IMR-90 (cell line): Measurements from ENCODE around the gene ZNF564. TPM values are rescaled to one million over a fixed set of nuclear protein-coding genes. Genes with fewer than 3 reads are reported as not detected.

Experiments
- ATAC-seq: fragments of 200-7000 bp; cut with Tn5 transposase; 2 replicates; pipeline ENCODE4 v1.9.1; 2020; ENCODE audit warnings: low read depth, mild to moderate bottlenecking, moderate library complexity
- Bru-seq: library from RNA; stranded (reverse); fragments of 400-500 nt; gene quantifications from one replicate; lab custom pipeline; 2021; lab: Mats Ljungman, UMichigan
- BruChase-seq, 2 experiments: library from RNA; stranded (reverse); fragments of 400-500 nt; gene quantifications; one replicate each; lab custom pipeline; 2021; lab: Mats Ljungman, UMichigan
- BruUV-seq: library from RNA; stranded (reverse); fragments of 400-500 nt; replicated peaks from 2 replicates; lab custom pipeline; 2021; lab: Mats Ljungman, UMichigan
- CTCF ChIA-PET: fragments of 300-600 bp; formaldehyde crosslinking; extraction: SDS; loops from one replicate; lab custom pipeline; 2021; ENCODE audit warnings: antibody characterized with exemption; lab: Yijun Ruan, JAX
- POLR2A ChIA-PET: fragments of 300-600 bp; sonication (Branson Sonifier 250); formaldehyde crosslinking; loops from one replicate; lab custom pipeline; 2022; ENCODE audit warnings: antibody characterized with exemption; ENCODE audit not compliant: unreplicated experiment; lab: Charles Lee
- DNase-seq: peaks from one replicate; pipeline ENCODE4 v3.0.0; 2013
- H2AFZ ChIP-seq: replicated peaks from 2 replicates; pipeline ENCODE3; 2013; ENCODE audit warnings: low read length, mild to moderate bottlenecking; ENCODE audit not compliant: poor library complexity
- H2AK5ac ChIP-seq: 2 replicates; pipeline ENCODE4 v1.6.1; 2013; ENCODE audit warnings: low read depth, low read length, inconsistent platforms
- H2AK9ac ChIP-seq: replicated peaks from 2 replicates; pipeline ENCODE3; 2013; ENCODE audit warnings: mild to moderate bottlenecking, low read depth, low read length, moderate library complexity; ENCODE audit not compliant: poor library complexity
- H2BK120ac ChIP-seq: 2 replicates; pipeline ENCODE4 v1.6.1; 2013; ENCODE audit warnings: low read depth, low read length, inconsistent platforms
- H2BK15ac ChIP-seq: 3 replicates; pipeline ENCODE4 v1.6.1; 2013; ENCODE audit warnings: low read depth, low read length, inconsistent platforms
- H2BK20ac ChIP-seq: 2 replicates; pipeline ENCODE4 v1.6.1; 2013; ENCODE audit warnings: low read depth, mild to moderate bottlenecking, inconsistent platforms, low read length, moderate library complexity
- H2BK5ac ChIP-seq: 2 replicates; pipeline ENCODE4 v1.6.1; 2013; ENCODE audit warnings: mild to moderate bottlenecking, low read depth, low read length, inconsistent platforms; ENCODE audit not compliant: poor library complexity, severe bottlenecking
- H3K14ac ChIP-seq: replicated peaks from 2 replicates; pipeline ENCODE4 v1.6.1; 2013; ENCODE audit warnings: low read depth, low read length, inconsistent platforms
- H3K18ac ChIP-seq: 2 replicates; pipeline ENCODE4 v1.6.1; 2013; ENCODE audit warnings: low read depth, low read length, control low read depth
- H3K23ac ChIP-seq: 2 replicates; pipeline ENCODE4 v1.6.1; 2013; ENCODE audit warnings: low read depth, low read length, inconsistent platforms
- H3K27ac ChIP-seq: 2 replicates; pipeline ENCODE4 v1.5.1; 2013; ENCODE audit warnings: mild to moderate bottlenecking, control low read depth, low read length; ENCODE audit not compliant: insufficient read depth
- H3K27me3 ChIP-seq: 2 replicates; pipeline ENCODE4 v1.6.1; 2013; ENCODE audit warnings: low read length; ENCODE audit not compliant: control insufficient read depth, insufficient read depth
- H3K36me3 ChIP-seq: 2 replicates; pipeline ENCODE4 v1.6.1; 2013; ENCODE audit warnings: low read length, mixed read lengths; ENCODE audit not compliant: control insufficient read depth, insufficient read depth
- H3K4ac ChIP-seq: 2 replicates; pipeline ENCODE4 v1.6.1; 2013; ENCODE audit warnings: low read depth, low read length, inconsistent platforms
- H3K4me1 ChIP-seq: 2 replicates; pipeline ENCODE4 v1.6.1; 2013; ENCODE audit warnings: low read length, mixed read lengths; ENCODE audit not compliant: control insufficient read depth, insufficient read depth
- H3K4me2 ChIP-seq: 2 replicates; pipeline ENCODE4 v1.6.1; 2013; ENCODE audit warnings: low read depth, mild to moderate bottlenecking, control low read depth, low read length, moderate library complexity
- H3K4me3 ChIP-seq: 2 replicates; pipeline ENCODE4 v1.5.1; 2013; ENCODE audit warnings: low read depth, mild to moderate bottlenecking, control low read depth, low read length, moderate library complexity; ENCODE audit not compliant: insufficient read depth
- H3K56ac ChIP-seq: 2 replicates; pipeline ENCODE4 v1.6.1; 2013; ENCODE audit warnings: low read length, inconsistent platforms; ENCODE audit not compliant: insufficient read depth; ENCODE audit errors: extremely low read depth
- H3K79me1 ChIP-seq, 2 experiments: 2 replicates each; pipeline ENCODE4 v1.6.1; 2013; ENCODE audit warnings: low read length in 2 of 2, inconsistent platforms in 1 of 2, low read depth in 1 of 2
- H3K9ac ChIP-seq: 2 replicates; pipeline ENCODE4 v1.6.1; 2013; ENCODE audit warnings: low read depth, low read length, control low read depth
- H3K9me1 ChIP-seq: 2 replicates; pipeline ENCODE4 v1.6.1; 2013; ENCODE audit warnings: low read length, inconsistent platforms; ENCODE audit not compliant: insufficient read depth
- H3K9me3 ChIP-seq: 2 replicates; pipeline ENCODE4 v1.6.1; 2013; ENCODE audit warnings: low read length; ENCODE audit not compliant: control insufficient read depth, insufficient read depth
- H4K20me1 ChIP-seq: 2 replicates; pipeline ENCODE4 v1.6.1; 2013; ENCODE audit warnings: low read length, inconsistent platforms; ENCODE audit not compliant: insufficient read depth
- H4K5ac ChIP-seq: 2 replicates; pipeline ENCODE4 v1.6.1; 2013; ENCODE audit warnings: mild to moderate bottlenecking, low read depth, low read length, control low read depth
- H4K8ac ChIP-seq, 2 experiments: 2 replicates each; pipeline ENCODE4 v1.6.1; 2013; ENCODE audit warnings: low read depth in 2 of 2, low read length in 2 of 2, control low read depth in 1 of 2, inconsistent platforms in 1 of 2
- H4K91ac ChIP-seq: 2 replicates; pipeline ENCODE4 v1.6.1; 2013; ENCODE audit warnings: low read depth, low read length, inconsistent platforms; ENCODE audit not compliant: insufficient read depth
- CEBPB ChIP-seq: IDR thresholded peaks from 2 replicates; pipeline ENCODE4 v1.6.1; 2012; ENCODE audit warnings: low read depth, low read length, improper control_type of control experiment
- CHD1 ChIP-seq: IDR thresholded peaks from 2 replicates; pipeline ENCODE4 v1.6.1; 2012; ENCODE audit warnings: low read depth, low read length, improper control_type of control experiment
- FOS ChIP-seq: fragments of 150-350 bp; IDR thresholded peaks from 2 replicates; pipeline ENCODE4 v1.6.1; 2016; ENCODE audit warnings: low read depth, low read length
- MAFK ChIP-seq: IDR thresholded peaks from 2 replicates; pipeline ENCODE4 v1.6.1; 2012; ENCODE audit warnings: low read depth, low read length, improper control_type of control experiment
- MAZ ChIP-seq: IDR thresholded peaks from 2 replicates; pipeline ENCODE4 v1.6.1; 2012; ENCODE audit warnings: low read depth, mild to moderate bottlenecking, low read length, improper control_type of control experiment, moderate library complexity, borderline replicate concordance
- MXI1 ChIP-seq: IDR thresholded peaks from 2 replicates; pipeline ENCODE4 v1.6.1; 2012; ENCODE audit warnings: low read depth, mild to moderate bottlenecking, low read length, moderate library complexity, borderline replicate concordance
- NFE2L2 ChIP-seq: fragments of 150-350 bp; IDR thresholded peaks from 2 replicates; pipeline ENCODE4 v1.6.1; 2016; ENCODE audit warnings: low read depth, mild to moderate bottlenecking, low read length
- POLR2A ChIP-seq: IDR thresholded peaks from 2 replicates; pipeline ENCODE4 v1.6.1; 2012; ENCODE audit warnings: mild to moderate bottlenecking, low read depth, low read length
- RAD21 ChIP-seq: IDR thresholded peaks from 2 replicates; pipeline ENCODE4 v1.6.1; 2012; ENCODE audit warnings: low read length, improper control_type of control experiment
- RCOR1 ChIP-seq: IDR thresholded peaks from 2 replicates; pipeline ENCODE4 v1.6.1; 2012; ENCODE audit warnings: mild to moderate bottlenecking, low read length, improper control_type of control experiment; ENCODE audit not compliant: insufficient replicate concordance
- RFX5 ChIP-seq: IDR thresholded peaks from 2 replicates; pipeline ENCODE4 v1.8.0; 2012; ENCODE audit warnings: low read depth, mild to moderate bottlenecking, low read length, moderate library complexity
- SMC3 ChIP-seq: fragments of 150-350 bp; IDR thresholded peaks from 2 replicates; pipeline ENCODE4 v1.6.1; 2016; ENCODE audit warnings: low read depth, mild to moderate bottlenecking, antibody characterized with exemption, low read length, moderate library complexity
- WGBS, 2 experiments: methylation state at CpG; one replicate each; pipeline versions ENCODE4 v1.1.5 to v1.1.7; 2013; ENCODE audit warnings: missing lambda C conversion rate in 2 of 2; ENCODE audit not compliant: insufficient read length in 1 of 2; ENCODE audit errors: extremely low coverage in 2 of 2; 5-methylcytosine and 5-hydroxymethylcytosine counted together
- dilution Hi-C: fragments of 300-500 bp; cut with HindIII; formaldehyde crosslinking; loops from one replicate; pipeline ENCODE4 v1.14.3; 2018; ENCODE audit warnings: low sequenced_read_pairs; ENCODE audit not compliant: unreplicated experiment
- in situ Hi-C: fragments of 300-500 bp; cut with MboI; formaldehyde crosslinking; loops from 3 replicates; pipeline ENCODE4 v1.14.3; 2019; ENCODE audit warnings: low sequenced_read_pairs, inconsistent platforms, mixed read lengths
- intact Hi-C: fragments of 100-400 bp; cut with micrococcal nuclease; formaldehyde crosslinking; loops from 2 replicates; pipeline ENCODE4 v1.10.0; 2022
- long read RNA-seq: library from polyadenylated mRNA; unstranded; transcript quantifications from one replicate; pipeline ENCODE4 v2.0.0, GENCODE V29; 2021; ENCODE audit not compliant: unreplicated experiment
- polyA plus RNA-seq, 3 experiments: library from polyadenylated mRNA; depleted of rRNA; stranded (reverse); fragments of >200 nt; gene quantifications; 2 replicates each; pipeline ENCODE4 v1.2.3, GENCODE V29; 2012; ENCODE audit warnings: low replicate concordance in 1 of 3
- total RNA-seq: library from RNA; depleted of rRNA; stranded (reverse); fragments of >200 nt; gene quantifications from 2 replicates; pipeline ENCODE4 v1.2.3, GENCODE V29; 2012; rRNA removed
- TF ChIP-seq, protein P1 (sequence below): conservative IDR thresholded peaks from 2 replicates; pipeline ENCODE4 v1.5.1; 2012; ENCODE audit warnings: mild to moderate bottlenecking, low read depth, low read length, improper control_type of control experiment

ZNF564 gene
- total RNA-seq (6.3 and 9.4 TPM in 2 replicates), polyA plus RNA-seq (2012; rRNA removed) (1.2 and 1.5 TPM in 2 replicates), Bru-seq, nascent RNA (percentile 93 among the genes with signal in this experiment), BruChase-seq, experiment 1, labeled RNA remaining after a 6-hour chase (percentile 98 among the genes with signal in this experiment), BruChase-seq, experiment 2, labeled RNA remaining after a 2-hour chase (percentile 96 among the genes with signal in this experiment)
- 0.26 and 0.49 TPM in 2 replicates for polyA plus RNA-seq (2012; cell fraction: cytosol; rRNA removed)
- polyA plus RNA-seq (2012; cell fraction: nucleus; rRNA removed; ENCODE audit: low replicate concordance), result 0.51 and 1.8 TPM in 2 replicates
- long read RNA-seq, transcript ZNF564-201 (4 exons, 2,935 nt), result major isoform, 14 of 14 reads
- long read RNA-seq, partial matches to known transcripts, result 0 of 14 reads
- long read RNA-seq, other reads (novel, unspliced or antisense), result 0 of 14 reads

DNA sequence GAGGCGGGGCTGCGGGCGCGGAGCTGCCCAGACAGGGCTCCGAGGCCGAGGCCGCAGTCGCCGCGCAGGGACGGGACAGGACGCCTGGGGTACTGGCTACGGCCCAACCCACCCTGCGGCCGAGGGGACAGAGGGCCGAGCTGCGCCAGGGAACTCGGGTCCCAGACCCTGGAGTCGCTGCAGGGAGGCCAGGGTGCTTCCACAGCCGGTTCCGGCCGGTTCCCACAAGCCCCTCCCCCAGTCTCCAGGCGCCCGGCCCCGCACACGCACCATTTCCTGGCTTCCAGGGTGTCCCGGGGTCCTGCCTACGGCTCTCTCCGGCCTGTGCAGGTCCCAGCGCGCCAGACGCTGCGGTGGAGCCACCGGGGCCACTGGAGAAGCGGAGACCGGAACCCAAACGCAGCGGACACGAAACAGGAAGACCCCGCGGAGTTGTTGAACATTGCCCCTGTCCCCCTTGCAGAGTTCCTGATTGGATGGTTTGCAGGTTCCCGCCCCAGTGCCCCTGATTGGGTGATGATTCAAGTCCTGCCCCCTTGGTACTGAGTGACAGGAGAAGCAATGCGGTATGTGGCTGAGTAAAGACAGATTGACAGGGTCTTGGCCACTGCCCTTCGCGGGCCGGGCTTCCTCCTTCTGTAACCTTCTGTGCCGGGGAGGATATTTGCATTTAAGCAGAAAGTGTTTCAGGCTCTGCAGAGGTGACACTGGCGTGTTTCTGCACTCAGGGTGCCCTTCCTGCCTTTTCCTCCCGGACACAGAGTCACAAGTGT, at the start of gene ZNF564:
TSS of gene ZNF564 (minus strand) at position 423 of the 773 bp plus-strand sequence. CDS start at position 273, 150 bp downstream.
- H2BK120ac ChIP-seq, result peak within 1 kb of the TSS; percentile 56; the same call in 1 of the 2 replicates
- WGBS, 2 experiments, result 0% methylated on average over 17 of the region's 49 CpGs; no CpG with 5 or more reads in 1 of the 2 experiments
- peak within 1 kb of the TSS; percentile 84 for H3K23ac ChIP-seq
- intact Hi-C loops, result no loop called here
- peak within 1 kb of the TSS; percentile 89 for H3K4ac ChIP-seq
- H4K5ac ChIP-seq, result peak within 1 kb of the TSS; percentile 92
- peak within 1 kb of the TSS; percentile 80 for H2AK5ac ChIP-seq
- H3K9me3 ChIP-seq, result no peaks in the 10 kb centered on the region; the same call in 1 of the 2 replicates
- H3K4me3 ChIP-seq, result peak within 1 kb of the TSS; percentile 55
- H4K91ac ChIP-seq, result peak within 1 kb of the TSS; percentile 79
- H4K8ac ChIP-seq, result peak within 1 kb of the TSS; percentile 14 to 95
- H3K4me2 ChIP-seq, result peak within 1 kb of the TSS; percentile 84
- peaks cover 2% of the 10 kb centered on the region; the same call in 1 of the 2 replicates for H3K36me3 ChIP-seq
- H2AFZ ChIP-seq, result peak within 1 kb of the TSS; percentile 99
- dilution Hi-C loops, result no loop called here
- in situ Hi-C loops, result no loop called here
- peak within 1 kb of the TSS; percentile 78 for H3K9ac ChIP-seq
- H3K9me1 ChIP-seq, result no peaks in the 10 kb centered on the region
- BruUV-seq, result no TSS peak
- peak; percentile 98 for DNase-seq
- H3K56ac ChIP-seq, result peak within 1 kb of the TSS; percentile 67
- H3K27me3 ChIP-seq, result no peaks in the 10 kb centered on the region
- ChIA-PET POLR2A (no interaction called here), CTCF (interaction anchor here (0.6 kb wide), 1 partner anchor 13 kb away, joined by 9 read pairs; no protein-coding TSS in a partner anchor)
- no peaks in the 10 kb centered on the region for H4K20me1 ChIP-seq
- H2BK15ac ChIP-seq, result no peak within 1 kb of the TSS
- H2BK5ac ChIP-seq, result peak within 1 kb of the TSS; percentile 94
- peak within 1 kb of the TSS; percentile 83 for H3K27ac ChIP-seq
- peak within 1 kb of the TSS; percentile 84 for H2AK9ac ChIP-seq
- peak within 1 kb of the TSS; percentile 87 for H3K14ac ChIP-seq
- no peak within 1 kb of the TSS for H2BK20ac ChIP-seq
- peak; percentile 97 for ATAC-seq
- H3K4me1 ChIP-seq, result no peaks in the 10 kb centered on the region
- H3K18ac ChIP-seq, result peak within 1 kb of the TSS; percentile 22
- peaks cover 11 to 29% of the 10 kb centered on the region in 2 experiments; a peak in 3 of 4 replicates for H3K79me1 ChIP-seq
- TF ChIP-seq RAD21 (no peak), CEBPB (no peak), MAZ (peak; percentile 9; the same call in 1 of the 2 replicates), POLR2A (no peak), SMC3 (no peak), FOS (peak; percentile 52; the same call in 1 of the 2 replicates), MAFK (peak; percentile 3; the same call in 1 of the 2 replicates), RCOR1 (no peak), RFX5 (no peak), CHD1 (no peak), NFE2L2 (no peak), MXI1 (no peak)
- TF ChIP-seq, protein P1, sequence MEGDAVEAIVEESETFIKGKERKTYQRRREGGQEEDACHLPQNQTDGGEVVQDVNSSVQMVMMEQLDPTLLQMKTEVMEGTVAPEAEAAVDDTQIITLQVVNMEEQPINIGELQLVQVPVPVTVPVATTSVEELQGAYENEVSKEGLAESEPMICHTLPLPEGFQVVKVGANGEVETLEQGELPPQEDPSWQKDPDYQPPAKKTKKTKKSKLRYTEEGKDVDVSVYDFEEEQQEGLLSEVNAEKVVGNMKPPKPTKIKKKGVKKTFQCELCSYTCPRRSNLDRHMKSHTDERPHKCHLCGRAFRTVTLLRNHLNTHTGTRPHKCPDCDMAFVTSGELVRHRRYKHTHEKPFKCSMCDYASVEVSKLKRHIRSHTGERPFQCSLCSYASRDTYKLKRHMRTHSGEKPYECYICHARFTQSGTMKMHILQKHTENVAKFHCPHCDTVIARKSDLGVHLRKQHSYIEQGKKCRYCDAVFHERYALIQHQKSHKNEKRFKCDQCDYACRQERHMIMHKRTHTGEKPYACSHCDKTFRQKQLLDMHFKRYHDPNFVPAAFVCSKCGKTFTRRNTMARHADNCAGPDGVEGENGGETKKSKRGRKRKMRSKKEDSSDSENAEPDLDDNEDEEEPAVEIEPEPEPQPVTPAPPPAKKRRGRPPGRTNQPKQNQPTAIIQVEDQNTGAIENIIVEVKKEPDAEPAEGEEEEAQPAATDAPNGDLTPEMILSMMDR, result no peak
